Uterus (tissue), 4 donors: ENCODE measurements around the gene NCOR2. TPM values are rescaled to one million over a fixed set of nuclear protein-coding genes. Genes with fewer than 3 reads are reported as not detected.

Experiments used
- DNase-seq, 2 donors: peaks; one replicate each; pipeline ENCODE4 v3.0.0-alpha.2; 2019 to 2020
- H3K27ac ChIP-seq, 2 donors: fragments of 200-600 bp; sonication (generic); 1 replicate in 1 of 2; 2 replicates in 1 of 2; pipeline ENCODE4 v1.5.1; 2016 to 2018
- H3K27me3 ChIP-seq, 2 donors: fragments of 200-600 bp; sonication (generic); one replicate each; pipeline ENCODE4 v1.5.1; 2018 to 2019; ENCODE audit warnings: control low read depth in 1 of 2
- H3K36me3 ChIP-seq, 2 donors: fragments of 200-600 bp; sonication (generic); one replicate each; pipeline ENCODE4 v1.5.1; 2019; ENCODE audit warnings: control low read depth in 1 of 2
- H3K4me1 ChIP-seq, 2 donors: fragments of 200-600 bp; sonication (generic); one replicate each; pipeline ENCODE4 v1.5.1; 2018 to 2019; ENCODE audit warnings: control low read depth in 1 of 2
- H3K4me3 ChIP-seq, 2 donors: fragments of 200-600 bp; sonication (generic); 1 replicate in 1 of 2; 2 replicates in 1 of 2; pipeline ENCODE4 v1.5.1; 2018 to 2019; ENCODE audit warnings: mild to moderate bottlenecking in 1 of 2
- H3K9me3 ChIP-seq, 2 donors: fragments of 200-600 bp; sonication (generic); one replicate each; pipeline ENCODE4 v1.5.1; 2019; ENCODE audit warnings: control low read depth in 1 of 2
- POLR2A ChIP-seq, 2 donors: fragments of 450-650 bp; IDR thresholded peaks; one replicate each; pipeline ENCODE4 v1.6.1; 2016; ENCODE audit warnings: antibody characterized with exemption in 2 of 2, mild to moderate bottlenecking in 1 of 2, moderate library complexity in 1 of 2
- intact Hi-C: fragments of 100-400 bp; cut with DNase I; formaldehyde crosslinking; loops from one replicate; pipeline ENCODE4 v1.15.1; 2023; ENCODE audit warnings: low total_unique reads
- total RNA-seq, 4 donors: library from RNA; depleted of rRNA in 3 of 4; stranded (reverse); fragments of >200 nt in 3 of 4; gene quantifications; one replicate each; pipeline versions ENCODE4 v1.1.0 to v1.2.4, GENCODE V29; 2014 to 2023
- TF ChIP-seq, protein P1 (sequence below), 4 experiments: fragments of 200-600 bp in 2 of 4; fragments of 450-650 bp in 2 of 4; sonication (generic) in 2 of 4; IDR thresholded peaks; one replicate each; pipeline ENCODE4 v1.5.1; 2016 to 2019; ENCODE audit warnings: antibody characterized with exemption in 4 of 4, mild to moderate bottlenecking in 2 of 4, moderate library complexity in 1 of 4
- donor health status: DM: yes; HTN: yes; CAD: no.

Gene NCOR2
- total RNA-seq, 4 donors from 2014 or later = 65.1 to 436 (median 102) TPM

DNA sequence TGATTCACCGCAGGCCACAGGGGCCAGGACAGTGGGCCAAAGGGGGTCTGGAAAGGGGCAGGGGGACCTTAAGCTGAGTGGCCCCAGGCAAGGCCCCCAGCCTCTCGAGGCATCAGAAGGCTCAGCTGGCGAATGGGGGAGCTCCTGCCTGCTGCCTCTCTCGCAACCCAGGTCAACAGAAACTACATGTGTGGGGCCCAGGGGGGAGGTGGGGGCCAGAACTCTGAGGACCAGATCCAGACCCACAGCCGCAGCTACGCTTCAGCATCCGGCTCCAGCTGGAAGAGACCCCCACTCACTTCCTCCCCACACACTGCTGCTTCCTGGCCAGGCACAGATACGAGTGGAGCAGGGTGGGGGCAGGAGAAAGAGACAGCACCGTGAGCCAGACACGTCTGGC, 46.5 kb downstream of the NCOR2 start:
- H3K27ac ChIP-seq = peak overlapping the region; percentile 95 to 97
- DNase-seq = peak in 1 of 2 donors; percentile 18
- no peaks in the 10 kb centered on the region for H3K27me3 ChIP-seq
- TF ChIP-seq, protein P1, sequence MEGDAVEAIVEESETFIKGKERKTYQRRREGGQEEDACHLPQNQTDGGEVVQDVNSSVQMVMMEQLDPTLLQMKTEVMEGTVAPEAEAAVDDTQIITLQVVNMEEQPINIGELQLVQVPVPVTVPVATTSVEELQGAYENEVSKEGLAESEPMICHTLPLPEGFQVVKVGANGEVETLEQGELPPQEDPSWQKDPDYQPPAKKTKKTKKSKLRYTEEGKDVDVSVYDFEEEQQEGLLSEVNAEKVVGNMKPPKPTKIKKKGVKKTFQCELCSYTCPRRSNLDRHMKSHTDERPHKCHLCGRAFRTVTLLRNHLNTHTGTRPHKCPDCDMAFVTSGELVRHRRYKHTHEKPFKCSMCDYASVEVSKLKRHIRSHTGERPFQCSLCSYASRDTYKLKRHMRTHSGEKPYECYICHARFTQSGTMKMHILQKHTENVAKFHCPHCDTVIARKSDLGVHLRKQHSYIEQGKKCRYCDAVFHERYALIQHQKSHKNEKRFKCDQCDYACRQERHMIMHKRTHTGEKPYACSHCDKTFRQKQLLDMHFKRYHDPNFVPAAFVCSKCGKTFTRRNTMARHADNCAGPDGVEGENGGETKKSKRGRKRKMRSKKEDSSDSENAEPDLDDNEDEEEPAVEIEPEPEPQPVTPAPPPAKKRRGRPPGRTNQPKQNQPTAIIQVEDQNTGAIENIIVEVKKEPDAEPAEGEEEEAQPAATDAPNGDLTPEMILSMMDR (IDR thresholded peaks at IDR 0.05) = no peak
- no peak for TF ChIP-seq POLR2A (IDR thresholded peaks at IDR 0.05)
- no peak overlapping the region for H3K4me3 ChIP-seq
- intact Hi-C loops = no loop called here
- no peaks in the 10 kb centered on the region for H3K36me3 ChIP-seq
- no peaks in the 10 kb centered on the region for H3K9me3 ChIP-seq
- peaks cover 18 to 31% of the 10 kb centered on the region in 2 donors for H3K4me1 ChIP-seq

DNA sequence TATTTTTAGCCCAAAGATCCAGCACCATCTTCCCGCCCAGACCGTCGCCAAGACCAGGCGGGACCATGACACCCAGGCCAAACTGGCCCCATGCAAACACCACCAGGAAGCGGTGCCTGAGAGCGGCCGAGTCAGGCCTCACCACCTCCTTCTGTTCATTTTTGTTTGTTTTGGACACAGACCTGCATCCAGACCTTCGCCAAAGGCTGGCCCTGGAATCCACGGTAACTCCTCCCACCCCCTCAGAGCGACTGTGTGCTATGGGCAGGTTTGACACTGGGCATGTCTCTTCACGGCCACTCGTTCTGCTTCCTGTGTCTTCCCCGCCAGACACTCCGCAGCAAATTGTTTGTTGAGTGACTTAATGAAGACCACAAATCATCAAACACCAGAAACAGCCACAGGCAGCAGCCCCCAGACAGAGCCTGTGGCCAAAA, 47.1 kb downstream of the NCOR2 start:
- peak in 1 of 2 donors; percentile 48 for DNase-seq
- intact Hi-C loops = no loop called here

DNA sequence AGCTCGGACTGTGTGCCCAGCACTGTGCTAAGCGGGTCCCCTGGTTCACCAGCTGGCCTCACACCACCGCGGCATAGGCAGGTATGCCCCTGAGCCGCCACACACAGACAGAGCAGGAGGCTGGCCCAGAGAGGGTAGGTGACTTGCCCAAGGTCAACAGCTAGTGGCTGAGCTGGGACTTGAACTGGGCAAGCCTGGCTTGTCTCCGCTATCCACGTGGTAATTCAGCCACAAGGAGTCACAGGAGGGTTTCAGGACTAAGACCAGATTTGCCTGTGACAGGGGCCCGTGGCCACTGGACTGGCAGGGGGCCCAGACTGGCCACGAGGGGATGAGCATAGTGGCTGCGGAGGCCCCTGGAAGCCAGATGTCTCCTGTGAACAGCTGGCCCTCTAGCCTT, 47.7 kb downstream of the NCOR2 start:
- no peak for TF ChIP-seq POLR2A (IDR thresholded peaks at IDR 0.05)
- TF ChIP-seq, protein P1 (IDR thresholded peaks at IDR 0.05) = no peak
- H3K27ac ChIP-seq = peak overlapping the region; percentile 95 to 97
- no peaks in the 10 kb centered on the region for H3K9me3 ChIP-seq
- H3K4me3 ChIP-seq = no peak overlapping the region
- H3K27me3 ChIP-seq = no peaks in the 10 kb centered on the region
- no peaks in the 10 kb centered on the region for H3K36me3 ChIP-seq
- DNase-seq = peak in 1 of 2 donors; percentile 43
- intact Hi-C loops = no loop called here
- peaks cover 18 to 32% of the 10 kb centered on the region in 2 donors for H3K4me1 ChIP-seq

More for the DNA sequence above, 47.1 kb downstream of the NCOR2 start:
- TF ChIP-seq POLR2A (IDR thresholded peaks at IDR 0.05) = no peak
- TF ChIP-seq, protein P1 (IDR thresholded peaks at IDR 0.05) = no peak
- H3K4me3 ChIP-seq = no peak overlapping the region
- peak overlapping the region; percentile 95 to 97 for H3K27ac ChIP-seq
- no peaks in the 10 kb centered on the region for H3K27me3 ChIP-seq
- H3K9me3 ChIP-seq = no peaks in the 10 kb centered on the region
- peaks cover 18 to 32% of the 10 kb centered on the region in 2 donors for H3K4me1 ChIP-seq
- no peaks in the 10 kb centered on the region for H3K36me3 ChIP-seq

DNA sequence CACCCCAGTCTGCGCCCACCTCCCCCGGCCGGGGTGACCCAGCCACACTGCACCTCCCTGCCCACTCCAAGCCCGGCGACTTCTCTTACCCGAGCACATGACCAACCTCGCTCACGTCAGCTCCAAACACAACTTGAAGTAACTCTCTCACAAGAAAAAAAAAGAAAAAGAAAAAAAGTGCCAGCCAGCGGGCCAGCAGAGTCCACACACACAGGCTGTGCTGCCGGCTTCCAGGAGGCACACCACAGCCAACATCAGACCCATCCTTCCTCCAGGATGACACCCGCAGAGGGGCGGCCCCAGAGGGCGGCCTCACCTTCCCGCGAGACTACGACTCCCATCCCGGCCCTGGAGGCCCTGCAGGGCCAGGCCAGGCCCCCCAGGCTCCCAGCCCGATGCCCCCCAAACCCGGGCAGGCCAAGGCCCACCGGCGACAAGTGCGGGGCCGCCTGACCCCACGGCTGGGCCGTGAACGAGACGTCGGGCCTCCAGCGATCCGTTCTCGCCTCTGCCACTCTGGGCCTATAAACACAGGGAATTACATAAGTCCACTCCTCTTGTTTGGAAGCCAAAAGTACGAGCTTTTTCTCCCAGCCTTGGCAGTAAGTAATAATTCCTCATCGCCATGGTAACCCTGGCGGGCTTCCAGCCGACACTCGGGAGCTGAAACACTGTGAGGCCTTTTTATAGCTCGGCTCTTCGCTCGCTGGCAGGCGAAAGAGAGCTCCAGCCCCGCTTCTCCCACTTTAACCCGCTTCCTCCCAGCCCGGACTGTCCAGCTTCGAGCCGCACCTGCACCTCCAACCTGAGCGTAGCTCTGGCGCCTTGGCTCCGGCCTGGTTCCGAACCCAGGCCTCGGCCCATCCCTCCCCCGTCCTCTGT, 49.1 kb downstream of the NCOR2 start:
- H3K36me3 ChIP-seq = no peaks in the 10 kb centered on the region
- peak overlapping the region; percentile 95 to 97 for H3K27ac ChIP-seq
- peak; percentile 99 to 100 for DNase-seq
- intact Hi-C loops = no loop called here
- no peaks in the 10 kb centered on the region for H3K27me3 ChIP-seq
- H3K4me1 ChIP-seq = peaks cover 19 to 41% of the 10 kb centered on the region in 2 donors
- TF ChIP-seq, protein P1 (IDR thresholded peaks at IDR 0.05) = peak in 1 of 4 experiments; percentile 2
- TF ChIP-seq POLR2A (IDR thresholded peaks at IDR 0.05) = peak in 1 of 2 donors; percentile 51
- H3K9me3 ChIP-seq = no peaks in the 10 kb centered on the region
- peak overlapping the region; percentile 24 to 49 for H3K4me3 ChIP-seq
